Stimulated activated CD4-positive, alpha-beta T cell treated with anti-CD3 and anti-CD28 coated beads, Interleukin-2, amount 100 ng/mL, for 4 hours (primary cell): ENCODE data around the gene TRIM43B.
"Not testable (repeated sequence)": the region's sequence is repeated elsewhere in the genome, so short reads cannot be mapped to it uniquely, and the experiment has no call there.

Source experiments
- DNase-seq: peaks from one replicate; pipeline ENCODE4 v3.0.0-alpha.2; 2020; ENCODE audit warnings: low read depth

Gene TRIM43B

DNA sequence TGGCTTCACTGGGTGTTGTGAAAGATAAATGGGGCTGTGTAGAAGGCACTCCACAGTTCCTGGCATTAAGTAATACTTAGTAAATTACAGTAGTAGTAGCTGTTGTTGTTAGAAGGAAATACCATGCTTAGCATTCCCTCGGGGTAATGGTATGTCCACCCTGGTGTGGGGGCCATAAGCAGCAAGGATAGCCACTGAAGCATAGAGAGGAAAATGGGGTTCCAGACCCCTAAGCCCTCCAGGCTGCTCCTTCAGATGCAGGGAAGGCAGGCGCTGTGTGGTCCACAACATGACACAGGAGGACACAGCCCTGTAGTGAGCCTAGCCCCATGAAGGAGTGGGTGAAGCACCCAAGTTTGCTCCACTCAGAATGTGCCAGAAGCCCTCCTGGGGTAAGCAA, 50.6 kb downstream of the TRIM43B start:
- not testable (repeated sequence) for DNase-seq

DNA sequence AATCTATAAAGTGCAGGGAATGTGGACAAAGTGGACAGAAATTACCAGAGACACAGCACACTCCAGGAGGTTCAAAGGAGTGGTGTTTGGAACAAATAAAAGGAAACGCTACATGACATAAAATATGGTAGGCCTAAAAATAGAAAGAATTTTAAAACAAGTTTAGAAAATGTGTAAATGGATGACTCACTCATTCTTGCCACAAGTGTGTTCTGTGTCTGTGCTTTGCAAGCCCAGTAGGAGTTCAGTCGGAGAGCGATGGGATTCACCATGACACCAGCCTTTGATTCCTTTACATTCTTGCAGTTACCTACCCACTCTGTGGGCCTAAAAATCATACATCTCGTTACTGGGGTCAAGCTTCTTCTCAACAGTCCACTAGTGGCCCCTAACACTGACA, 51.2 kb downstream of the TRIM43B start:
- DNase-seq = not testable (repeated sequence)

DNA sequence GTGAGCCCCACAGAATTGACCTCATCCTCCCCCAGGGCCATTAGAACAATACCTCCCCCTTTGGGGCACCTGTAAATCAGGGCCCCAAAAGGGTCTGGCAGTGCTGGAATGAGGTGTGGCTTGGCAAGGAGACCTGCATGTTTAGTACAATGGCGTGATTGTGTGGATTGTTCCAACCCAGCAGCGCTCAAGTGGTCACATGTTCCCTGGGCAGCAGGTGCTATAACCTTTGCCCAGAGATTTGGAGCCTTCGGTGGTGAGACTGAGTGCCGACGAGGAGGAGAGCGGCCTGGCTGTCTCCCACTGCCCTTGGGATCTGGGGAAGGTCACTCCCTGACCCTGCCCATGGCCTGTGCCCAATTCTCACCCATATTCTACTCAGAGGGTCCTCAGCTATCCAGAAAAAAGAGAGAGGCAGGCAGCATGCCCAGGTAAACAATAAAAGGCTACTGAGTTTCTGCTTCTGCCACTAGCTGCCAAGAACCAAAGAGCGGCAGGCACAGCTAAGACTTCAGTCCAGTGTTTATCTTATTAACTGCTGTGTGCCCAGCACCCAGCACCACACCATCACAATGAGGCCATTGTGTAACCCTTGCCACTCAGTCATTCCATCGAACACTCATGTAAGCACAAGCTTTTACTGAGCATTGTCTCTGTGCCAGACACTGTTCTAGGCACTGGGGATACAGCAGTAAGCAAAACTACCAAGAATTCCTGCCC, 54.6 kb downstream of the TRIM43B start:
- not testable (repeated sequence) for DNase-seq

DNA sequence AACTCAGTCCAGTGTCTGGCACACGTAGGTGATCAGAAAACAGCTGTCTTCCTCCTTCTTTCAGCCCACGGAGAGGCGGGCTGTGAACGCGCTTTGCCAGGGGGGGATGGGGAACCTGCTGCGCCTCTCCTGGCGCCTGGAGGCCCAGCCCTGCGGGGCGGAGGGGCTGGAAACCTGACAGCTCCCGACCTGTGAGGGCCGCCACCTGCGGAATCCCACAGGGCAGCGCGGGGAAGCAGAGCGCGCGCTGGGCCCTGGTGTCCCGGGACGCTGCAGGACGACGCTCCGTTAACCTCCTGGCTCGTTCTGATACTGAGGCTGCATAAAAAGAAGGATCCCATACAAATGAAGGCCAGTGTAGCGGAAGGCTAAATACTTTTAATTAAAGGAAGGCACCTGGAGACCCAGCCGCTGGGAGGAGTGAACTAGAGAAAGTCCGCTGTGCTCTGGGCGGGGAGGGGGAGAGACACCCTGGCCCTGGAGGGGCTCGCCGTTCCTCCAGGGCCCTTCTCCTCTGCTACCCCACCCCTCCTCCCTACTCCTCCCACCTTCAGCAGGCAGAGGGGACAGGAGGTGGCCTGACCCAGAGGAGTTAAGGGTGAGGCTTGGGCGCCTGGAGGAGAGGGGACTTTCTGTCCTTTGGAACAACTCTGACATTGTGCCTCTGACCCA, 57.2 kb downstream of the TRIM43B start:
- DNase-seq = not testable (repeated sequence)
